CD4-positive, alpha-beta T cell treated with Interleukin-2 at 100 ng/mL for 4 hours (primary cell): ENCODE data around the gene DPEP1.
"Not testable (repeated sequence)": the region's sequence is repeated elsewhere in the genome, so short reads cannot be mapped to it uniquely, and the experiment has no call there.

ENCODE experiments used
- DNase-seq: peaks from one replicate; pipeline ENCODE4 v3.0.0-alpha.2; 2020; ENCODE audit warnings: low spot score

The DPEP1 gene

DNA sequence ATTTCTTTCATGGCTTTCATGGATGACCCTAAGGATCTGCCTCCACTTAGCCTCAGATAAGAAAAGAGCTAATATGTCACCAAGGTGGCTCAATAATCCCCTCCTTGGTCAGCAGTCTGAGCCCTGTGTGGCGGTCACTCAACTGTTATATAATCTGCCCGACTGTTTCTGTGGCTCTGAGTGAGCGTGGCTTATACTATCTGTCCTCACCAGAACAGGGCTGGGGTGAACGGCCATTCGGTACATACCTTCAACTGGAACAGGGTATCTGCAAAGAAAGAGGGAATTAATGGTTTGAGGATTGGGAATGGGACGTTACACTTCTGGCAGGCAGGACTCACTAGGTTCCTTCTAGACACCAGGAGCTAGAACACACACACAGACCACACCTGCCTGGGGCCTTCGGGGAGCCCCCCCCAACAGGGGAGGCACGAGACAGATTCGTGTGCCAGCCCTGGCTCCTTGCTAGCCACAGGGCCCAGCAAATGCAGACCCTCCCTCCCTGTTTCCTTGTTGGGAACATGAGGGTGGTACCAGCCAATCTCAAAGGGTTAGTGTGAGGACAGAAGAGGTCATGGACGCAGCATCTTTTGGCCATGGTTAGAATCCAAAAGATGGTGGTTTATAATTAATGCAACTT is 40.3 kb downstream of the DPEP1 start:
- DNase-seq = no peak

- DNase-seq = no peak
Measured at GRCh38 chr16:89655062-89655643, 41.7 kb downstream of the DPEP1 start.

DNA sequence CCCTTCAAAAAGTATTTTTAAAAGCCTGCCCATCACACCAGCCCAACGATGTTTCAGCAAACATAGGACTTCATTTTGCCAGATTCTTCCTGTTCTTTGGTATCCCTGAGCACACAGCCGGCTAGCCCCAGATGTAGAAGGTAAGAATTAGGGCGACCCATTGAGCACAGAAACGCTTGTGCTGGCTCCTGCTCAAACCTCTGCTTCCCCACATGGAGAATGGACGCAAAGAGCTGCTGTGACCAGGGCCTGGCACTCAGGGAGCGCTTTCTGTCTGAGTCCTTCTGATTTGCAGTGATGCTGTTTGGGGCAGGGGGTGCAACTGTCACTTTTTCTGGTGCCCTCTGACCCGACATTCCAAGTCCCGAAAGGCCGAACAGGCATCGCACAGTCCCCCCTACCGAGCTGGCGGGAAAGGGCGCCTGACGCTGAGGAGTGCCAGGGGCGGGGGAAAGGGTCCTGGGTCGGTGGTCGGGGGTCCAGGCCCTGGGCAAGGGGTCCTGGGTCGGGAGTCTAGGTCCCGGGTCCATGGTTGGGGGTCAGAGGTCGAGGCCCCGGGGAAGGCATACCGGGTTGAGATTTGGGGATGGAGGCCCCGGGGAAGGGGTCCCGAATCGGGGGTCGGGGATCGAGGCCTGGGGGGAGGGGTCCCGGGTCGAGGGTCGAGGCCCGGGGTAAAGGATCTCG is 43.1 kb downstream of the DPEP1 start:
- DNase-seq = no peak

DNA sequence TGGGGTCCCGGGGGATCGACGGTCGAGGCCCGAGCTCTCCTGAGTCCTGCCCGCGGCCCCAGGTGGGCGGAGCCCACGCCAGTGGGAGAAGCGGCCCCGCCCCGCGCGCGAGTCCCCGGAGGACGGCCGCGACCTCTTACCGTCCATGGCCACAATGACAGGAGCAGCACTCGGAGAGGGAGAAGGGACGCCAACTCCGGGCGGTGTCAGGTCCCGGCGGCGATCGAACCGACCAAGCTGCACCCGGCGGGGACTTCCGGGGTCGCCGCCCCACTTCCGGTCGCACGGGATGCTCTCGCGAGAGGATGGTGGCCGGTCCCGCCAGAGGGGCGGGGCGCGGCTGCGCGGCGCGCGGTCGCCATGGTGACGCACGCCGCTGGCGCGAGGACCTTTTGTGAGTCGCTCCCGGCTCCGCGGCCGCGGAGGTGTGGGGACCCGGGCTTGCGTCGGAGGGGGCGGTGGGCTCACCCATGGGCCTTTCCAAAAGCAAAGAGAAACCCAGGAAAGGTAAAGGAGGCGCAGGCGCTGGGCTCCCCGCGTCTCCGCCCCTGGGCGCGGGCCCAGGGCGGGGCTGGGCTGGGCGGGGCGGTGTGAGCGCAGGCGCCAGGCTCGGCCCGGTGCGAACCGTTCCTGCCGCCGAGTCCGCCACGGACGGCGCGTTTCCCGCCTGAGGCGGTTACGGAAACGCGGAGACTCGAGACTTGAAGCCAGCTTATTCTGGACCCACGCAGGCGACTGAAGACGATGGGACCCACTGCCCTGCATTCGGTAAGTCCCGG is 44.2 kb downstream of the DPEP1 start, which contains the start of the genes CHMP1A and SPATA33:
Gene CHMP1A (minus strand): TSS at position 267 of the 779 bp plus-strand sequence. CDS start 120 bp downstream, at position 147.
Gene SPATA33 (plus strand): TSS at position 395 of the 779 bp plus-strand sequence. CDS start 76 bp downstream, at position 471.
- DNase-seq = peak; percentile 93

- no peak for DNase-seq
Measured at GRCh38 chr16:89658221-89658879, 44.9 kb downstream of the DPEP1 start.

- no peak for DNase-seq
Measured at GRCh38 chr16:89660146-89660545, 46.7 kb downstream of the DPEP1 start.

- no peak for DNase-seq
Measured at GRCh38 chr16:89661215-89661614, 47.8 kb downstream of the DPEP1 start.

DNA sequence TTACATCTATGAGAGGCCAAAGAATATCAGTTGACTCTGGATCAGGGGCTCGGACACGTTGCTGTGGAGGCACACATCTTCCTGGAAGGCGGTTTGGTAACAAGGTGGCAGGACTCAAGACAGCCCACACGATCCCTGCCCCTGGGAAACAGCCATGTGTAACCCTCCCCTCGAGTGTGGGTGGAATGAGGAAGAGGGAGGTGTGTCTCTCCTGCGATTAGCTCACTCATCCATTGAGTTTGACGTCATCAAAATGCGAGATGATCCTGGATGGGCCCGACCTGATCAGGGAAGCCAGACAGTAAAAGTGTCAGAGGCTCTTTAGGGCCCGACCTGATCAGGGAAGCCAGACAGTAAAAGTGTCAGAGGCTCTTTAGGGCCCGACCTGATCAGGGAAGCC is 50.8 kb downstream of the DPEP1 start:
- DNase-seq = not testable (repeated sequence)

- DNase-seq = not testable (repeated sequence)
Measured at GRCh38 chr16:89667000-89667399, 53.6 kb downstream of the DPEP1 start.

DNA sequence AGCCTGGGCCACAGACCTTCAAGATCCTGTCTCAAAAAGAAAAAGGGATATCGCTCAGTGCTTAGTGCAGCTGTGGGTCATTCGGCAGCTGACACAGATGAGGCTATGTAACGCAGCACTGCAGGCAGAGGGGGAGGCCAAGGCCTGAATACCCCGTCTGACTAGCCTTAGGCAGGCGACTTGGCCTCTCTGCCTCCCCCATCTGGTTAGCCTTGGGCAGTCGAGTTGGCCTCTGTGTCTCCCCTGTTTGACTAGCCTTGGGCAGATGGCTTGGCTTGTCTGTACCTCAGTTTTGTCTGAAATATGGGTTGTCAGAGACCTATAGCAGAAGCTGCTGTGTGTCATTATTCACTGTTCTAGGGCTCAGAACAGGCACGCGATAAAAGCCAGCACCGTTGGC is 54.2 kb downstream of the DPEP1 start:
- no peak for DNase-seq

- no peak for DNase-seq
Measured at GRCh38 chr16:89668790-89669158, 55.3 kb downstream of the DPEP1 start.

DNA sequence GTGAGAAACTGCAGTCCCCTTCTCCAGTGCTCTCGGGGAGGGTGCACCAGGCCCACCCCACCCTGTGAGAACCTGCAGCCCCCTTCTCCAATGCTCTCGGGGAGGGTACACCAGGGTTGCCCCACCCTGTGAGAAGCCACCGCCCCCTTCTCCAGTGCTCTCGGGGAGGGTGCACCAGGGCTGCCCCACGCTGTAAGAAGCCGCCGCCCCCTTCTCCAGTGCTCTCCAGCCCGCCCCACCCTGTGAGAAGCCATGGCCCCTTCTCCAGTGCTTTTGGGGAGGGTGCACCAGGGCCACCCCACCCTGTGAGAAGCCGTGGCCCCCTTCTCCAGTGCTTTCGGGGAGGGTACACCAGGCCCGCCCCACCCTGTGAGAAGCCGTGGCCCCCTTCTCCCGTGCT is 56.3 kb downstream of the DPEP1 start:
- DNase-seq = no peak

- DNase-seq = no peak
Measured at GRCh38 chr16:89670496-89671431, 57.3 kb downstream of the DPEP1 start.

GRCh38 chr16:89671565-89671964 is 58.1 kb downstream of the DPEP1 start:
- not testable (repeated sequence) for DNase-seq

GRCh38 chr16:89672177-89672941 is 58.9 kb downstream of the DPEP1 start:
- no peak for DNase-seq

GRCh38 chr16:89678258-89678657 is 64.8 kb downstream of the DPEP1 start:
- no peak for DNase-seq

GRCh38 chr16:89685916-89686315 is 72.5 kb downstream of the DPEP1 start:
- no peak for DNase-seq

DNA sequence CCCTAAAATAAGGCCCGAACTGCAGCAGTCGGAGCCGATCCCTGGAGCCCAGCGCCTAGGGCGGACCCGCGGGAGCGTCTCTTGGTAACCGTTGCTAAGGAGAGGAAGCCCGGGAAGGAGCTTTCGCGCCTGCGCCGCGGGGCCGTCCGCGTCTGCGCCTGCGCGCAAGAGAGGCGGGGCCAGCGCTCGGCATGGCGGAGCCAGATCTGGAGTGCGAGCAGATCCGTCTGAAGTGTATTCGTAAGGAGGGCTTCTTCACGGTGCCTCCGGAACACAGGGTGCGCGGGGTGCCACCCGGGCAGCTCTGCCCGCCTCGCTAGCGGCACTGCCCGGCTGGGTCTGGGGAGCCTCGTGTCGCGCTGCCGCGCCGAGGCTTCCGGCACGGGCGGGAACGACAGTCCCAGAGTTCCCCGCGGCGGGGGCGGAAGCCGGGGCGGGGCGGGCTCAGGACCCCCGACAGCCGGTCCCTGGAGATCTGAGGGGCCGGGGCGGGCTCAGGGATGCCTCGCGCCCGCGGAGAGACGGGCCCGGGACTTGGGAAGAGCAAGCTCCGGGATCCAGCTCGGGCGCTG is 73.2 kb downstream of the DPEP1 start, which contains the start of gene CDK10:
Gene CDK10 (plus strand): TSS at position 170 of the 572 bp plus-strand sequence. CDS start 22 bp downstream, at position 192.
- peak; percentile 90 for DNase-seq
